ENCODE results near the gene ATP6V1D. TPM values are rescaled to one million over a fixed set of nuclear protein-coding genes. Genes with fewer than 3 reads are reported as not detected.
"Not testable (repeated sequence)": the region's sequence is repeated elsewhere in the genome, so short reads cannot be mapped to it uniquely, and the experiment has no call there.

ATP6V1D gene
- total and polyA plus RNA-seq, 2 donors (not counting 1 experiment from before 2014, with no cell fraction given), result 91.5 to 120 TPM

GRCh38 chr14:67352055-67352454 lies 7.5 kb downstream of the ATP6V1D start:
- peaks cover under 1% of the 10 kb centered on the region for H3K4me1 ChIP-seq (ENCODE audit: control insufficient read depth, extremely low read depth, insufficient read depth, low read length)
- peaks cover 38% of the 10 kb centered on the region for H3K79me2 ChIP-seq (ENCODE audit: control insufficient read depth, insufficient read depth, low read length)
- TF ChIP-seq EZH2 (IDR thresholded peaks at IDR 0.05; ENCODE audit: low read length, missing control alignments), result no peak
- TF ChIP-seq CTCF (conservative IDR thresholded peaks at IDR 0.05 in 1 of 2, IDR thresholded peaks at IDR 0.05 in 1 of 2; ENCODE audit: low read depth in 1 of 2, low read length in 2 of 2), result no peak
- H4K20me1 ChIP-seq (ENCODE audit: control insufficient read depth, extremely low read depth, insufficient read depth, low read length), result peaks cover 2% of the 10 kb centered on the region
- no peaks in the 10 kb centered on the region for H3K9me3 ChIP-seq (ENCODE audit: control insufficient read depth, insufficient read depth, low read depth, low read length)
- DNase-seq (ENCODE audit: low read depth in 2 of 2), result no peak
- H3K27ac ChIP-seq (ENCODE audit: insufficient read depth, low read length), result no peak overlapping the region
- H3K4me3 ChIP-seq (replicated peaks in 1 of 4; ENCODE audit: control extremely low read depth in 1 of 4, insufficient read depth in 1 of 4, low read depth in 3 of 4, low read length in 4 of 4), result no peak overlapping the region
- H3K27me3 ChIP-seq (ENCODE audit: control insufficient read depth, insufficient read depth, low read length), result no peaks in the 10 kb centered on the region
- H3K4me2 ChIP-seq (ENCODE audit: extremely low read depth, insufficient read depth, low read length), result no peak overlapping the region
- H3K36me3 ChIP-seq (ENCODE audit: control insufficient read depth, insufficient read depth, low read length), result peaks cover 8% of the 10 kb centered on the region
- H3K9ac ChIP-seq (ENCODE audit: insufficient read depth, low read length), result no peak overlapping the region
- no peak overlapping the region for H2AFZ ChIP-seq (ENCODE audit: low read length)

GRCh38 chr14:67345583-67345982 lies 14.0 kb downstream of the ATP6V1D start:
- H3K36me3 ChIP-seq (ENCODE audit: control insufficient read depth, insufficient read depth, low read length), result peaks cover 11% of the 10 kb centered on the region
- no peak for DNase-seq (ENCODE audit: low read depth in 2 of 2)
- no peak overlapping the region for H3K27ac ChIP-seq (ENCODE audit: insufficient read depth, low read length)

GRCh38 chr14:67343601-67344230 lies 15.9 kb downstream of the ATP6V1D start:
- TF ChIP-seq CTCF (conservative IDR thresholded peaks at IDR 0.05 in 1 of 2, IDR thresholded peaks at IDR 0.05 in 1 of 2; ENCODE audit: low read depth in 1 of 2, low read length in 2 of 2) (no peak), EZH2 (IDR thresholded peaks at IDR 0.05; ENCODE audit: low read length, missing control alignments) (no peak)
- H3K27ac ChIP-seq (ENCODE audit: insufficient read depth, low read length), result no peak overlapping the region
- no peaks in the 10 kb centered on the region for H3K27me3 ChIP-seq (ENCODE audit: control insufficient read depth, insufficient read depth, low read length)
- H3K4me3 ChIP-seq (replicated peaks in 1 of 4; ENCODE audit: control extremely low read depth in 1 of 4, insufficient read depth in 1 of 4, low read depth in 3 of 4, low read length in 4 of 4), result no peak overlapping the region
- H4K20me1 ChIP-seq (ENCODE audit: control insufficient read depth, extremely low read depth, insufficient read depth, low read length), result no peaks in the 10 kb centered on the region
- peaks cover 8% of the 10 kb centered on the region for H3K36me3 ChIP-seq (ENCODE audit: control insufficient read depth, insufficient read depth, low read length)
- no peak overlapping the region for H3K9ac ChIP-seq (ENCODE audit: insufficient read depth, low read length)
- no peak overlapping the region for H3K4me2 ChIP-seq (ENCODE audit: extremely low read depth, insufficient read depth, low read length)
- H3K4me1 ChIP-seq (ENCODE audit: control insufficient read depth, extremely low read depth, insufficient read depth, low read length), result no peaks in the 10 kb centered on the region
- peak in 1 of 2 donors; percentile 7 for DNase-seq (ENCODE audit: low read depth in 2 of 2)
- no peaks in the 10 kb centered on the region for H3K9me3 ChIP-seq (ENCODE audit: control insufficient read depth, insufficient read depth, low read depth, low read length)
- no peaks in the 10 kb centered on the region for H3K79me2 ChIP-seq (ENCODE audit: control insufficient read depth, insufficient read depth, low read length)
- no peak overlapping the region for H2AFZ ChIP-seq (ENCODE audit: low read length)

More at GRCh38 chr14:67345583-67345982, 14.0 kb downstream of the ATP6V1D start:
- H3K4me2 ChIP-seq (ENCODE audit: extremely low read depth, insufficient read depth, low read length), result no peak overlapping the region
- H3K9ac ChIP-seq (ENCODE audit: insufficient read depth, low read length), result no peak overlapping the region
- H3K79me2 ChIP-seq (ENCODE audit: control insufficient read depth, insufficient read depth, low read length), result no peaks in the 10 kb centered on the region
- TF ChIP-seq EZH2 (IDR thresholded peaks at IDR 0.05; ENCODE audit: low read length, missing control alignments), result no peak
- no peak for TF ChIP-seq CTCF (conservative IDR thresholded peaks at IDR 0.05 in 1 of 2, IDR thresholded peaks at IDR 0.05 in 1 of 2; ENCODE audit: low read depth in 1 of 2, low read length in 2 of 2)
- H2AFZ ChIP-seq (ENCODE audit: low read length), result no peak overlapping the region
- H3K27me3 ChIP-seq (ENCODE audit: control insufficient read depth, insufficient read depth, low read length), result no peaks in the 10 kb centered on the region
- no peaks in the 10 kb centered on the region for H4K20me1 ChIP-seq (ENCODE audit: control insufficient read depth, extremely low read depth, insufficient read depth, low read length)
- no peak overlapping the region for H3K4me3 ChIP-seq (replicated peaks in 1 of 4; ENCODE audit: control extremely low read depth in 1 of 4, insufficient read depth in 1 of 4, low read depth in 3 of 4, low read length in 4 of 4)
- no peaks in the 10 kb centered on the region for H3K4me1 ChIP-seq (ENCODE audit: control insufficient read depth, extremely low read depth, insufficient read depth, low read length)
- H3K9me3 ChIP-seq (ENCODE audit: control insufficient read depth, insufficient read depth, low read depth, low read length), result no peaks in the 10 kb centered on the region

- not testable (repeated sequence) for H3K9ac ChIP-seq (ENCODE audit: insufficient read depth, low read length); H3K27me3 ChIP-seq (ENCODE audit: control insufficient read depth, insufficient read depth, low read length); H3K4me2 ChIP-seq (ENCODE audit: extremely low read depth, insufficient read depth, low read length); H3K27ac ChIP-seq (ENCODE audit: insufficient read depth, low read length); H3K4me1 ChIP-seq (ENCODE audit: control insufficient read depth, extremely low read depth, insufficient read depth, low read length); H3K9me3 ChIP-seq (ENCODE audit: control insufficient read depth, insufficient read depth, low read depth, low read length); DNase-seq (ENCODE audit: low read depth in 2 of 2); H3K79me2 ChIP-seq (ENCODE audit: control insufficient read depth, insufficient read depth, low read length); H3K4me3 ChIP-seq (replicated peaks in 1 of 4; ENCODE audit: control extremely low read depth in 1 of 4, insufficient read depth in 1 of 4, low read depth in 3 of 4, low read length in 4 of 4); H2AFZ ChIP-seq (ENCODE audit: low read length); H4K20me1 ChIP-seq (ENCODE audit: control insufficient read depth, extremely low read depth, insufficient read depth, low read length)
- H3K36me3 ChIP-seq (ENCODE audit: control insufficient read depth, insufficient read depth, low read length), result peaks cover 12% of the 10 kb centered on the region
Measured at GRCh38 chr14:67341231-67341630, 18.4 kb downstream of the ATP6V1D start.
